ENCODE measurements around the gene HSD17B10.

GRCh38 chrX:53441531-53442321 lies 7.6 kb upstream of the HSD17B10 start:
- TF ChIP-seq CTCF (conservative IDR thresholded peaks at IDR 0.05 in 1 of 2, IDR thresholded peaks at IDR 0.05 in 1 of 2; ENCODE audit: extremely low read depth in 1 of 2, insufficient read depth in 1 of 2, low read depth in 1 of 2, low read length in 2 of 2) (peak in 1 of 2 donors; percentile 5), EZH2 (IDR thresholded peaks at IDR 0.05; ENCODE audit: borderline replicate concordance, low read length) (no peak)

All from mammary epithelial cell (primary cell).